Measurements from ENCODE around the gene CDH4.

DNA sequence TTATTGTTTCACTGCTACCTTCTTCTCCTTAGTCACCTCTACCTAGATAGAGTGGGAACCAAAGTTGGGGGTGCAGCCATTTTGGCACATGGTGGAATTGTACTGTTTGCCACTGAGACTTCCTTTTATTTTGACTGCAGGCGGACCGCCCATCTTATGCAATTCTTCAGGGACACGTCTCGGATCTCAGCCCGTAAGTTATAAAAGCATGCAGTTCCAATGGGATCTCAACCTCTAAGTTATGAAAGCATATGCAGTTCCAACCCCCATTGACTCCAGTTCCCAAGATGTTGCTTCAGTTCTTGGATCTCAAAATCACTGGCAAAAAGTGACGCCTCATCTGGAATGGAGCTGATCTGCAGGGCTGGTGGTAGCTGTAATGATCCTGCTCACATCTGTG lies 41.2 kb upstream of the CDH4 start:
- TF ChIP-seq POLR2A (IDR thresholded peaks at IDR 0.05) = no peak
- TF ChIP-seq, protein P1, sequence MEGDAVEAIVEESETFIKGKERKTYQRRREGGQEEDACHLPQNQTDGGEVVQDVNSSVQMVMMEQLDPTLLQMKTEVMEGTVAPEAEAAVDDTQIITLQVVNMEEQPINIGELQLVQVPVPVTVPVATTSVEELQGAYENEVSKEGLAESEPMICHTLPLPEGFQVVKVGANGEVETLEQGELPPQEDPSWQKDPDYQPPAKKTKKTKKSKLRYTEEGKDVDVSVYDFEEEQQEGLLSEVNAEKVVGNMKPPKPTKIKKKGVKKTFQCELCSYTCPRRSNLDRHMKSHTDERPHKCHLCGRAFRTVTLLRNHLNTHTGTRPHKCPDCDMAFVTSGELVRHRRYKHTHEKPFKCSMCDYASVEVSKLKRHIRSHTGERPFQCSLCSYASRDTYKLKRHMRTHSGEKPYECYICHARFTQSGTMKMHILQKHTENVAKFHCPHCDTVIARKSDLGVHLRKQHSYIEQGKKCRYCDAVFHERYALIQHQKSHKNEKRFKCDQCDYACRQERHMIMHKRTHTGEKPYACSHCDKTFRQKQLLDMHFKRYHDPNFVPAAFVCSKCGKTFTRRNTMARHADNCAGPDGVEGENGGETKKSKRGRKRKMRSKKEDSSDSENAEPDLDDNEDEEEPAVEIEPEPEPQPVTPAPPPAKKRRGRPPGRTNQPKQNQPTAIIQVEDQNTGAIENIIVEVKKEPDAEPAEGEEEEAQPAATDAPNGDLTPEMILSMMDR (IDR thresholded peaks at IDR 0.05) = no peak
- no peak for TF ChIP-seq POLR2AphosphoS5 (IDR thresholded peaks at IDR 0.05)
- no peak for TF ChIP-seq EP300 (IDR thresholded peaks at IDR 0.05; ENCODE audit: low read depth)
